Psoas muscle (tissue), 8 donors: ENCODE measurements around the gene BORCS6. TPM values are rescaled to one million over a fixed set of nuclear protein-coding genes. Genes with fewer than 3 reads are reported as not detected.

Experiments
- ATAC-seq, 4 donors: fragments of 200-7000 bp; cut with Tn5 transposase; one replicate each; pipeline ENCODE4 v1.9.1; 2020; ENCODE audit warnings: moderate library complexity in 3 of 4, mild to moderate bottlenecking in 2 of 4
- DNase-seq, 2 donors: peaks; one replicate each; pipeline ENCODE4 v3.0.0-alpha.2; 2020
- H3K27ac ChIP-seq: fragments of 200-600 bp; one replicate; pipeline ENCODE4 v1.8.0; 2022
- H3K27me3 ChIP-seq, 3 donors: fragments of 200-600 bp in 1 of 3; one replicate each; pipeline versions ENCODE4 v1.6.1 to v1.8.0; 2013 to 2022; ENCODE audit warnings: low read length in 2 of 3, mild to moderate bottlenecking in 2 of 3, moderate library complexity in 1 of 3; ENCODE audit not compliant: insufficient read depth in 3 of 3
- H3K36me3 ChIP-seq, 2 donors: fragments of 200-600 bp in 1 of 2; one replicate each; pipeline versions ENCODE4 v1.6.1 to v1.8.0; 2013 to 2022; ENCODE audit warnings: low read depth in 1 of 2, mild to moderate bottlenecking in 1 of 2, moderate library complexity in 1 of 2; ENCODE audit not compliant: insufficient read depth in 1 of 2
- H3K4me1 ChIP-seq: fragments of 200-600 bp; one replicate; pipeline ENCODE4 v1.8.0; 2022
- H3K4me3 ChIP-seq: fragments of 200-600 bp; one replicate; pipeline ENCODE4 v1.8.0; 2022; ENCODE audit warnings: mild to moderate bottlenecking
- H3K9me3 ChIP-seq: fragments of 200-600 bp; one replicate; pipeline ENCODE4 v1.8.0; 2022
- WGBS, 3 donors: extraction: QIAGEN DNeasy Blood & Tissue Kit; methylation state at CpG; one replicate each; pipeline versions ENCODE4 v1.1.6 to v1.1.7; 2013; 5-methylcytosine and 5-hydroxymethylcytosine counted together
- intact Hi-C, 2 donors: fragments of 100-400 bp; cut with DNase I; formaldehyde crosslinking; loops; one replicate each; pipeline versions ENCODE4 v1.11.0 to v1.14.2; 2022
- polyA plus RNA-seq, 3 donors: library from polyadenylated mRNA; stranded (reverse); fragments of 200-250 nt; gene quantifications; one replicate each; pipeline ENCODE4 v1.2.3, GENCODE V29; 2013
- total RNA-seq, 4 donors: library from RNA; stranded (reverse); fragmentation: NEBNext Ultra II Directional in 2 of 4; extraction: Animal tissue kit (Norgen Biotek cat#: 25700) in 2 of 4; gene quantifications; one replicate each; pipeline versions ENCODE4 v1.2.1 to v1.2.4, GENCODE V29; 2021 to 2023
- TF ChIP-seq, protein P1 (sequence below): fragments of 200-600 bp; IDR thresholded peaks from one replicate; pipeline ENCODE4 v1.8.0; 2022; ENCODE audit warnings: antibody characterized with exemption
- donor health status: healthy with polysubstance abuse.
- donor health status: DM: no; HTN: no; CAD: no; lungs with moderate emphysema.
- donor health status: Bipolar disorder and iron deficiency.
- donor health status: healthy.
- donor health status: DM: yes; HTN: yes; CAD: no.
- donor health status: DM: no; HTN: no; CAD: no.
- donor health status: DM: no; HTN: no; CAD: no.
- donor health status: DM: yes; HTN: yes; CAD: no.

BORCS6 gene
- total and polyA plus RNA-seq, 7 donors, result 8.8 to 19.3 (median 11.2) TPM

- Histone ChIP-seq H3K36me3 (no peaks in the 10 kb centered on the region), H3K27ac (peak overlapping the region; percentile 96), H3K4me1 (peaks cover 22% of the 10 kb centered on the region), H3K9me3 (no peaks in the 10 kb centered on the region), H3K4me3 (peak overlapping the region; percentile 93), H3K27me3 (no peaks in the 10 kb centered on the region)
- DNase-seq (no peak), ATAC-seq (no peak)
- TF ChIP-seq, protein P1, sequence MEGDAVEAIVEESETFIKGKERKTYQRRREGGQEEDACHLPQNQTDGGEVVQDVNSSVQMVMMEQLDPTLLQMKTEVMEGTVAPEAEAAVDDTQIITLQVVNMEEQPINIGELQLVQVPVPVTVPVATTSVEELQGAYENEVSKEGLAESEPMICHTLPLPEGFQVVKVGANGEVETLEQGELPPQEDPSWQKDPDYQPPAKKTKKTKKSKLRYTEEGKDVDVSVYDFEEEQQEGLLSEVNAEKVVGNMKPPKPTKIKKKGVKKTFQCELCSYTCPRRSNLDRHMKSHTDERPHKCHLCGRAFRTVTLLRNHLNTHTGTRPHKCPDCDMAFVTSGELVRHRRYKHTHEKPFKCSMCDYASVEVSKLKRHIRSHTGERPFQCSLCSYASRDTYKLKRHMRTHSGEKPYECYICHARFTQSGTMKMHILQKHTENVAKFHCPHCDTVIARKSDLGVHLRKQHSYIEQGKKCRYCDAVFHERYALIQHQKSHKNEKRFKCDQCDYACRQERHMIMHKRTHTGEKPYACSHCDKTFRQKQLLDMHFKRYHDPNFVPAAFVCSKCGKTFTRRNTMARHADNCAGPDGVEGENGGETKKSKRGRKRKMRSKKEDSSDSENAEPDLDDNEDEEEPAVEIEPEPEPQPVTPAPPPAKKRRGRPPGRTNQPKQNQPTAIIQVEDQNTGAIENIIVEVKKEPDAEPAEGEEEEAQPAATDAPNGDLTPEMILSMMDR, result no peak
- intact Hi-C loops, result no loop called here
- 32 to 41% (median 34%) methylated on average over 12 of the region's 12 CpGs for WGBS, 3 donors
Observed at GRCh38 chr17:8188263-8188839, 1.6 kb downstream of the BORCS6 start.

- H3K4me3 ChIP-seq, result peak overlapping the region; percentile 93
- peak overlapping the region; percentile 96 for H3K27ac ChIP-seq
- intact Hi-C loops, result loop anchor here (1.0 to 2.0 kb wide), 3 partner anchors 35 to 69 kb away; partner anchors contain the start of gene ALOXE3 (in 1 of the 2)
- H3K27me3 ChIP-seq, result no peaks in the 10 kb centered on the region
- DNase-seq, result peak; percentile 89 to 93
- H3K36me3 ChIP-seq, result no peaks in the 10 kb centered on the region
- WGBS, 3 donors, result 1% methylated on average over 25 of the region's 25 CpGs
- H3K9me3 ChIP-seq, result no peaks in the 10 kb centered on the region
- peak; percentile 57 to 68 (median 60) for ATAC-seq
- H3K4me1 ChIP-seq, result peaks cover 21% of the 10 kb centered on the region
- TF ChIP-seq, protein P1, result no peak
Observed at GRCh38 chr17:8187517-8188262, 2.3 kb downstream of the BORCS6 start.

GRCh38 chr17:8186787-8187516 lies 3.0 kb downstream of the BORCS6 start:
- intact Hi-C loops, result loop anchor here (1.0 to 2.0 kb wide), 5 partner anchors 34 to 68 kb away; partner anchors contain the start of genes ALOXE3 (in 1 of the 2) and CTC1 (in 1 of the 2)
- WGBS, 3 donors, result 0 to 1% (median 0%) methylated on average over 32 of the region's 32 CpGs
- Histone ChIP-seq H3K4me1 (peaks cover 18% of the 10 kb centered on the region), H3K4me3 (peak overlapping the region; percentile 93), H3K9me3 (no peaks in the 10 kb centered on the region), H3K36me3 (no peaks in the 10 kb centered on the region), H3K27ac (peak overlapping the region; percentile 96), H3K27me3 (no peaks in the 10 kb centered on the region)
- peak; percentile 87 to 95 for DNase-seq
- TF ChIP-seq, protein P1, result peak; percentile 38
- peak; percentile 66 to 77 (median 68) for ATAC-seq

DNA sequence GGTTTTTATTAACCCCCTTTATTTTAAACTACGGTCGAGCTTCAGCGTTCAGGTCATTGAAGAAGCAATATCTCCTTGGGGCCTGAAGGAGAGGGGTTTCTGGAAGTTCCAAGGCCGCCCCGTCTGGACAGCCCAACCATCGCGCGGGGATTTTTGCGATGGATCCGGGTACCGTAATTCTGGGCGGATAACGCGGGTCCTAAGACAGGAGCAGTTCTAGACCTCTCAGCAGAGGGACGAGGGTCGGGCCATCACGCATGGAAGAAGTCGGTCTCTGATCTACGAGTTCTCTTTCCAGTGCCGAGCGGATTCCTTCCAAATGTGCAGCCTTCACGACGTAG lies 3.6 kb downstream of the BORCS6 start:
- TF ChIP-seq, protein P1, result no peak
- Histone ChIP-seq H3K9me3 (no peaks in the 10 kb centered on the region), H3K27me3 (no peaks in the 10 kb centered on the region), H3K27ac (peak overlapping the region; percentile 96), H3K4me3 (peak overlapping the region; percentile 93), H3K36me3 (no peaks in the 10 kb centered on the region), H3K4me1 (peaks cover 13% of the 10 kb centered on the region)
- intact Hi-C loops, result loop anchor here (1.0 to 2.0 kb wide), 4 partner anchors 35 to 68 kb away; partner anchors contain the start of genes ALOXE3 (in 1 of the 2) and CTC1 (in 1 of the 2)
- DNase-seq (no peak), ATAC-seq (peak in 3 of 4 donors; percentile 5 to 7 (median 7))
- 0 to 1% (median 0%) methylated on average over 23 of the region's 23 CpGs for WGBS, 3 donors
